HEK293T (cell line): ENCODE measurements around the gene RAPGEF1.

ENCODE experiments used
- ELF4 ChIP-seq: fragments of 450-650 bp; IDR thresholded peaks from 2 replicates; pipeline ENCODE4 v1.6.1; 2017; ENCODE audit warnings: antibody characterized with exemption
- FOXA1 ChIP-seq: fragments of 450-650 bp; IDR thresholded peaks from 2 replicates; pipeline ENCODE4 v1.6.1; 2016; ENCODE audit warnings: mild to moderate bottlenecking
- ZNF384 ChIP-seq: fragments of 450-650 bp; IDR thresholded peaks from 2 replicates; pipeline ENCODE4 v1.6.1; 2016

- TF ChIP-seq ELF4 = no peak
- no peak for TF ChIP-seq FOXA1
- no peak for TF ChIP-seq ZNF384
These were observed 31.5 kb downstream of the RAPGEF1 start for GRCh38 chr9:131708226-131709002.
